GM12865 (cell line): ENCODE results near the gene CGN.

Source experiments
- DNase-seq: peaks from one replicate; pipeline ENCODE4 v3.0.0; 2010; ENCODE audit warnings: low read depth
- H3K4me3 ChIP-seq: 2 replicates; pipeline ENCODE4 v1.5.1; 2011; ENCODE audit warnings: mild to moderate bottlenecking, low read depth, low read length, control low read depth
- CTCF ChIP-seq: IDR thresholded peaks from 2 replicates; pipeline ENCODE4 v1.5.1; 2011; ENCODE audit warnings: low read length, control low read depth, low read depth, inconsistent platforms; ENCODE audit not compliant: insufficient read depth; ENCODE audit errors: missing control alignments

CGN gene

GRCh38 chr1:151512801-151513625, 1.8 kb downstream of the CGN start:
- TF ChIP-seq CTCF, result no peak
- DNase-seq, result no peak
- H3K4me3 ChIP-seq, result no peak overlapping the region

- TF ChIP-seq CTCF, result no peak
- no peak overlapping the region for H3K4me3 ChIP-seq
Observed at GRCh38 chr1:151513626-151514121, 2.5 kb downstream of the CGN start.

GRCh38 chr1:151514366-151514765, 3.2 kb downstream of the CGN start:
- no peak for TF ChIP-seq CTCF
- no peak for DNase-seq
- H3K4me3 ChIP-seq, result no peak overlapping the region

More at GRCh38 chr1:151513626-151514121, 2.5 kb downstream of the CGN start:
- no peak for DNase-seq

- no peak for TF ChIP-seq CTCF
- no peak overlapping the region for H3K4me3 ChIP-seq
- no peak for DNase-seq
Observed at GRCh38 chr1:151515265-151515664, 4.1 kb downstream of the CGN start.

GRCh38 chr1:151516031-151516511, 4.9 kb downstream of the CGN start:
- no peak for TF ChIP-seq CTCF
- no peak overlapping the region for H3K4me3 ChIP-seq
- DNase-seq, result no peak

- no peak overlapping the region for H3K4me3 ChIP-seq
- no peak for DNase-seq
- TF ChIP-seq CTCF, result no peak
Observed at GRCh38 chr1:151518431-151518830, 7.2 kb downstream of the CGN start.
